ENCODE measurements around the gene NHSL1.
"Not testable (repeated sequence)": the region's sequence is repeated elsewhere in the genome, so short reads cannot be mapped to it uniquely, and the experiment has no call there.

Gene NHSL1

DNA sequence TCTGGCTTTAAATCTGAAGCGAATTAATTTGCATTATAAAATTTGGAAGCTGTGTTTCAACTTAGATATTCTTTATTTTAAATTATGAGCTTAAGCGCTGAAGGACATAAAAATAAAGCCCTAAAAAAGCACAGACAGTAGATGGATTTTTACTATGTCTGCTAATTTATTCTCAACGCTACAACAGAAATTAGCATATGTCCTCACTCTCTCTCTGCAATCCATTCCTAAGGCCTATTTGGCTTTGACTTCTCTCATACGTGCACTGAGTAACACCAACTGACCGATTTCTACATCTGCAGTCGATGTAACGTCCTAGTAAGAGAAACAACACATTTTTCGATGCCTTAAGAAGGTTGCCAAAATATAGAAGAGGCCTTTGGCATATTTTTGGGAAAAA, 71.6 kb downstream of the NHSL1 start:
- DNase-seq (ENCODE audit: low read depth, low spot score): no peak

DNA sequence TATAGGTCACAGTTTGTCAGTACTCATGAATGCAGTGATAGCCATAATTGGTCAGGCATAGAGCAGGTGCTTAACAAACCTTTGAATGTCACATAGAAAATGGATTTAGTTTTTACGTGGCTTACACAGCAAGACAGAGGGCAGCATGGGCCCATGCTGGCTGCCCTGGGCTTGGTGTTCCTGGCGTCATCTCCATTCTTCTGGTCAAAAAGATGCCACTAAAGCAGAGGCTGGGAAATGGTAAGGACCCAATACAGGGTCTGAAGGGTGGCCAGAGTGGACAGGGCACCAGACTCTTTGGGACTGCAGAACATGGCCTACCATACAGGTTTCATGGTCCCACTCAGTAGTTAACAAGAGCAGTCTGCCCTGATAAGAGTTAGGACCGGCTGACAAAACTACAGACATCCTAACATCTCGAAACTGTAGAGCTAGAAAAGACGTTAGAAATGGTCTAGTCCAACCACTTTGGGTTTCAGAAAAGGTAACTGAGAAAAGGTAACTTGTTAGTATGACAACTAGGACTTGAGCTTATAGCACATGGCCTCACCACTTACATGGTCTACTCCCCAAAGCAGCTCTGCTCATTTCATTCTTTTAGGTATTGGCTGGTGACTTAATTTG, 72.7 kb downstream of the NHSL1 start:
- no peak for DNase-seq (ENCODE audit: low read depth, low spot score)

DNA sequence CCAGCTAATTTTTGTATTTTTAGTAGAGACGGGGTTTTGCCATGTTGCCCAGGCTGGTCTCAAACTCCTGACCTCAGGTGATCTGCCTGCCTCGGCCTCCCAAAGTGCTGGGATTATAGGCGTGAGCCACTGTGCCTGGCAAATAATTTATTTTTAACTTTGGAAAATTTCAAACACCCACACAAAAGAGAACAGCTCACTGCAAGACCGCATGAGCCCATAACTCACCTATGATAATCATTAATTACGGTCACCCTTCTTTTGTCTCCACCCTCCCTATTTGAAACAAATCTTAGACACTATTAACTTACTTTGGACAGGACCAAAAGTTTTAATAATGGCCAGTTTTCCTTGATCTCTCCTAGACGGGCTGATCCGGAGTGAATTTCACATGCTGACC, 74.0 kb downstream of the NHSL1 start:
- not testable (repeated sequence) for DNase-seq (ENCODE audit: low read depth, low spot score)

DNA sequence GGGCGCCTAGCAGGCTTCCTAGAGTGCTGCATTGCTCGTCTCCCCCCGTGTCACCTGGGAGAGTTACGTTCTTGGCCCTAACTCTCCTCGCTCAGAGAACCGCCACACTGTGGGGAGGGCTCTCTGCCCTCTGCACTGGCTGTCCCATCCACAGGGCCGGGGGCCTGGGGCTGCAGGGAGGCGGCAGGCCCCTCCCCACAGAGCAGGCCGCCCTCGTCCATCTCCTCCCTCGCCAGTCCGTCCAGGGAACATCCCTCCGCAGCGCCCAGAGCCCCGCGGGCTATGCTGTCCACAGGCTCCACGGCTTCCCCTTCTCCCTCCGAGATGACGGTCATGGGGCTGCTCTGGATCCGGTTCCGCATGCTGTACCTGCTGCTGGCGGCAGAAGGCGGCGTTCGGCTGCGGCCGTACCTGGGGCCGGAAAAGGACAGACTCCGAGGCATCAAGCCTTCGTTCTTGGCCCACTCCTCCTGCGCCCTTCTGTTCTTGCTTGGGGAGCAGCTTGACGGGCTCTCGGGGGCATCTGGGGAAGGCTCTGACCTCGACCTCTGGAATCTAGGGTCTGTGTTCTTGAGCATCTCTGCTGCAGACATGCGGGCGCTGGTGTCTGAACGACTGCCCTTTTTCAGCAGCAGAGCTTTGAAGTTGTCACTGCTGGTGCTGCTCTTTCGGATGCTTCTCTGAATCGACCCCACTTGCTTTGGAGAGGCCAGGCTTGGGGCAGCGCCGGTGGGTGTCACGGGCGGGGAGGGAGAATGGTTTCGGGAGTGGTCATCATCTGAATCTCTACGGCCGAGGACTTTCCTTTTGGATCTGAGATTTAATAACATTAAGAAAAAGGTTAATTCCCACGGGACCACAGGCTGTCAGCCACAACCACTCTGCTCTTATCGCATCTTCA, 75.0 kb downstream of the NHSL1 start:
- no peak for DNase-seq (ENCODE audit: low read depth, low spot score)

DNA sequence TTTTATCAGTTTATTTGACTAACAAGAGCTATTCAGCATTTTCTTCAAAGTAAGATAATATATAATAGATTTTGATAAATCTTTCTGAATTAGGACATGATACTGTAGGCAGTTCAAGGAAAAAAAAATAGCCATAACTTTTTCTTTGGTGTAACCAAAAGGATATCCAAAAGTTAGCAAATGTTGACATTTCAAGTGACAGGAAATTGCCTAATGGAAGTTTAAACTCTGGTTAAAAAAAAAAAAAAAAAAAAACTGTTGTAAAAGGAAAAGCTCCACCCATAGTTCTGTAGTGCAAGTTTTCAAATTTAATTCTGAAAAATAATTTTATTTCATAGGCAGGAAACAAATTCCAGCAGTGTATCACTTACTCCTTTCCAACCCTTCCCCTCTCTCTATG, 76.4 kb downstream of the NHSL1 start:
- no peak for DNase-seq (ENCODE audit: low read depth, low spot score)

DNA sequence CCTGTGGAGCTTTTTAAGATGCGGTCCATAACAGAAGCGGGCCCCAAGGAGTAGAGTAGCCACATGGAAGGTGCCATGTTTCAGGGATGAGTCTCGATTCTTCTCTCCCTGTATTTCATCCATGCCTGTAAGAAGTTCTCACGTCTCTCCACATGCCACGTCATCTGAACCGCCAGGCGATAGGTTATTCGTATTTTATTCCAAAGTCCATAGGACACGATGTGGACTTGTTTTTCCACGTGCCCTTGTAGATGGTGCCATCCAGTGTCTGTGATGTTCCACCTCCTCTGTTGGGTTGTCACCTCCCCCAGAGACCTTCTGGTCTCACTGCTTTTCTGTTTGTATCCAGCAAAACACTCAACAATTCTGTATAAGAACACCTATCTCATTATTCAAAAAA, 77.7 kb downstream of the NHSL1 start:
- no peak for DNase-seq (ENCODE audit: low read depth, low spot score)

DNA sequence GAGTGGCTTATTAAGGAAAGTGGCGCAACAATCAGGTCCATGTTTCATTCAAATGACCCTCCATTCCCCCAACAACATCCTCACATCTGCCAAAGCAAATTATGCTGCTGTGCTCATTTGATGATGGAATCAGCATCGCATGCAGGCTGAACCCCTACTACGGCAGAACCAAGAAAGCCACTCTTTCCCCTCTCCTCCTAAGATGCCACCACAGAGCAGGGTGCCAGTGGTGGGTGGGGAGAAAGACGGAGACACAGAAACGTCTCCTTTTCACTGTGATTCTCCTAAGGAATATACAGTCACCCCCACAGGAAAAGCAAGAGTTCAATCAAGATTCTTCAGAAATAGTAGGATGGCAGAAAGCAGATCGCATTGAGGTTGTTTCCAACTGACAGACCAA, 78.2 kb downstream of the NHSL1 start:
- no peak for DNase-seq (ENCODE audit: low read depth, low spot score)

DNA sequence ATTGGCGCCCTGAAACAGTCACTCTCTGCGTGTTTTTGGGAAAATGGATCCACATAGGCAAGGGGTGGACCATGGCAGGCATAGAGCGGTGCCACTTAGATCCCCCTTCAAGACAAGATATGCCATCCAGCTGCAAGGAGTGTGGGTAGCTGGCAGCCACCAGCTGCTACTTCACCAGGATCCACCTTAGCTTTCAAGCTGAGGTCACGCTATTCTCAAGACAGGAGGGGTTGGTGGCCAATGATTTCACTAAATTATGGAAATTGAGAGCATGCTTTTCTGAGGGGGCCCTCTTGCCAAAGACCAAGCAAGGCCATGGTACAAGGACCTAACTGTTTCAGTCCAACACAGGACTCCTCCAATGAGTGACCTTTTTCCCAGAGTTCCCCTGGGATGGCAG, 78.9 kb downstream of the NHSL1 start:
- no peak for DNase-seq (ENCODE audit: low read depth, low spot score)

DNA sequence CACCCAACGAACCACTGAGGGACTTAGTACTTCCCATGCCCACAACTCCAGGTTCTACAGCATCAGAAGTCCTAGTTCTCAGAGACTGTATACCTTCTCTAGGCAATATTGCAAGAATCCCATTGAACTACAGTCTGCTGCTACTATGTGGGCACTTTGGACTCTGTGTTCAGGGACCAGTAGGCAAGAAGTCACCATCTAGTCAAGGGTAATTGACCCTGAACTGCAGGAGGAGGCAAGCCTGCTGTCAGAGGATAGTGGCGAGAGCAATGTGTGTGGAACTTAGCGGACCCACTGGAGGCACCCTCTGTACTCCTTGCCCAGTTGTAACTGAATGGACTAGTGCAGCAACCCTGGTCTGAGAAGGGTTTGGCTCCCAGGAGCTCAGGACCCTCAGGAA, 79.5 kb downstream of the NHSL1 start:
- DNase-seq (ENCODE audit: low read depth, low spot score): no peak

DNA sequence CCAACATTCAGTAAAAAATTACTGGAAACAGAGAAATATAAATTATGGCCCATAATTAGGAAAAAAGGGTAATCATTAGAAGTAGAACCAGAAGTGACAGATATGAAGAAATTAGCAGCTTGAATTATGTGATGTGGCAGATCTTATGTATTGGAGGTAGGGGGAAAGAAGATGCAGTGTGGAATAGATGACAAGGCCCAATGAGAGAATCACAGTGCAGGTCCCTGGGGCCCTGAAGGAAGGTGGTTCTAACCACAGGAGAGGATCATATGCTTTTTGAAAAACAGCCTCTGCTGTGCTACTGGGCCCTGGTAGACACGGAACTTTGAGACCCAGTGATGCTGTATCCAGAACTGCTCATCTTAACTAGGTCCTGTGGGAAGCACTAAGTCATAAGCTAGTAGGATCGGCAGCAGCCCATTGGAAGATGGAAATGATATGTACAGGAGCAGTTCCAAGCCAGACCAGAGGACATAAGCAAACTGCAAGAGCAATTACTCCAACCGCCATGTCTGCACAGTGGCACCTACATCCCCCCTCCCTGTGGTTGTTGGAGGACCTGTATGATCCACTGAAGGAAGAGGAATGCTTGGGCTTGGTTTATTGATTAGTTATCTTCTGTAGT, 81.1 kb downstream of the NHSL1 start:
- DNase-seq (ENCODE audit: low read depth, low spot score): no peak

DNA sequence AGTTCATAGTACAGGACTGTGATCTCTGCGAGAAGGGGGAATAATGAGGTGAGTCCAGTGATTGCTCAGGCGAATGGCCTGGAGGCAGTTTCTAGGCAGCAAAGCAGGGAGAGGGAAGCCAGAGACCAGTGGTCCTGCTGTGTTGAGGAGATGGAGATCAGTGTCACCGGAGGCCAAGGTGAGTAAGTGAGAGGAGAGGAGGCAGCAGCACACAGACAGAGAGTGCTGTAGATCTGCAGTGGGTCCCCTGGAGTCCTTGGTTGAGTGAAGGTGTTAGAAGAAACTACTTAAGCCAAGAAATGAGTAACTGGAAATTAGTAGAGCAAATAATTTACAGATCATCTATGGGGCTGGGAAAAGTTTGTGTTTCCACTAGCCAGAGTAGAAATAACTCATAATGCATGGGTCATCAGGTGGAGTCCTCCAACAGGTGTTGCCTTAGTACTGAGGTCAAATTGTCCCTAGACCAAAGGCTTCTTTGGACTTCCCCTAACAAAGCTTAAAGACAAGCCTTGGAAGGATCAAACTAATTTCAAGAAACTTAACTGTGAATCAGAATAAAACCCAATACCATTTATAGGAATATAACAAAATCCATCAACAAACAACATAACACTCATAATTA, 81.7 kb downstream of the NHSL1 start:
- DNase-seq (ENCODE audit: low read depth, low spot score): no peak

DNA sequence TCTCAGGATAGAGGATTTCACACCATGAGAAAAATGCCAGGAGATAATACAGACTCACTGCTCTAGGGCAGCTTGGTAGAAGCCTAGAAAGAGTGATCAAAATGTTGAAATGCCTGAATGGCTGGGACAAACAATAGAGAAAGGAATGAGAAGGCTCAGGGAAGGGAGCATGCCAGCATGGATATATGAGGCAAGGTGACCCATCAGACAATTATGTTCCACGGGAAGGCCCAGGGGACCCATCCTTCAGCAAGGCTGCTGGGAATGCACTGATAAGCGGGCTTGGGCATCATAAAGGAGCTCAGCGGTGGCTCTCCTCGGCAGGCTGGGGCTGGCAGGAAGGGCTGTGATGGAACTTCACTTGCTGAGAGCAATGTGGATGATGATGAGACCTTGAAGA, 83.1 kb downstream of the NHSL1 start:
- no peak for DNase-seq (ENCODE audit: low read depth, low spot score)

DNA sequence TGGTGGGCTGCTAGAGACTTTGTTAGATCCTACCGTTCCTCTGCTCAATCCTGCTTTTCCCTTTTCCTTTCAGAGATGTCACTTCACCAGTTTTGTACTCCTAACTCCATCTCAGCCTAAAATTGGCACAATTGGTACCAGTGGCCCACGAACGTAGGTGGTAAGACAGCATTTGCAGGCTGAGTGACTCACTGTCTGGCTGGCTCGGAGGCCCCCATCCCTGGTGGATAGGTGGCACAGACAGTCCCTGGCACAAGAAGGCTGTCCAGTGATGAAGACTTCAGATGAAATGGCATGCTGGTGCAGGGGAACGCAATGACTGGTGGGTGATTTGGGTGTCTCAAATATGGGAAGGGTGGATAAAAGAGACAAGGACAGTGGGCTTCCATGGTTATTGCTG, 84.2 kb downstream of the NHSL1 start:
- DNase-seq (ENCODE audit: low read depth, low spot score): no peak

DNA sequence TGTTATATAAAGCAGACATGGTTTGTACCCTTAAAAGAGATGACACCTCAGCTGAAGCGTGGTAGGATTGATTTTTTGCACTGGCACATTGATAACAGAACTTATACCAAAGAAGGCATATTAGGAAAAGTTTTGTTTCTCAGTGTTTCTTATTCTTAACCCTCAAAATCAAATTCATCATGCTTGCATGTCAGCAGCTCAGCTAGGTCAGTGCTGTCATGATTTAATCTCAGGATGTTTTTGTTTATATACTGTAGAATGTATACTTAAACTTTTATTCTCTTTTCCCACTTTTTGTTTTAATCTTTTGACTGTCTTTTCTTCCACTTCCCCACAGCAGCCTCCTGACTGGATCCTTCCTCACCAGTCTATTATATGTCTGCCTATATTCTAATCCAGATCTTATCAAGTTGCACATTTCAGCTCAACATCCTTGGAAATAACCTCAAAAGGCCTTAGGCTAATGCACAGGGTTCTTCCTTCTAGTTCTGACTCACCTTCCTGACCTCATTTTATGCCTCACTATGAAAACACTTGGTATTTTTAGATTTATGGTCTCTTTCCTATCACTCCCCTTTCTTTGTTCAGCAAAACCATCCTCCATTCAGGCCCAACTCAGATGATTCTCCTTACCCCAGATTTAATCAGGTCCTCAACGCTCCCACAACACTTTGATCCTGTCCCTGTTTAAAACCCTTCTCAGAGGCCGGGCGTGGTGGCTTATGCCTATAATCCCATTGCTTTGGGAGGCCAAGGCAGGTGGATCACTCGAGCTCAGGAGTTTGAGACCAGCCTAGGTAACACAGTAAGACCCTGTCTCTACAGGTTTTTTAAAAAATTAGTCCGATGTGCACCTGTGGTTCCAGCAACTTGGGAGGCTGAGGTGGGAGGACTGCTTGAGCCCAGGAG, 88.1 kb downstream of the NHSL1 start:
- DNase-seq (ENCODE audit: low read depth, low spot score): no peak

DNA sequence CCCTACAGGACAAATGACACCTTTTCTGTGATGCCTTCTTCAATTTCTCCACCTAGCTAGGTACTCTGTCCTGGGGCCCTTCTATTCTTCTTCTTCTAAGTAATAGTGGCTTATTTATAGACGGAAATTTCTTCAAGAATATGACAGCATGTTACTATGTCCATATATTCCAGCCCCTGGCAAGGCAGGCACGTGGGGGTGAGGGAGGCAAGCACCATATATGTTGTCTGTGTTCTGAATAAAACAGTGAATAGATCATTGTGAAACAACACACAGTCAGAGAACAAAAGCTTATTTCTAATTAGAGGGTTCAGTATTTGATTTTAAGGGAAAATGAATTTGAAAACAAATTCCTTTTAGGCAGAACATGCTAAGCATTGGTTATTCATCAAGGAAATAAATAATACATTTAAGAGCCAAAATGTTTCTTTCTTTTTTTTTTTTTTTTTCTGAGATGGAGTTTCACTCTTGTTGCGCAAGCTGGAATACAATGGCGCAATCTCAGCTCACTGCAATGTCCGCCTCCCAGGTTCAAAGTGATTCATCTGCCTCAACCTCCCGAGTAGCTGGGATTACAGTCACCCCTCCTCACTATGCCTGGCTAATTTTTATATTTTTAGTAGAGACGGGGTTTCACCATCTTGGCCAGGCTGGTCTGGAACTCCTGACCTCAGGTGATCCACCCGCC, 89.1 kb downstream of the NHSL1 start:
- DNase-seq (ENCODE audit: low read depth, low spot score): no peak

DNA sequence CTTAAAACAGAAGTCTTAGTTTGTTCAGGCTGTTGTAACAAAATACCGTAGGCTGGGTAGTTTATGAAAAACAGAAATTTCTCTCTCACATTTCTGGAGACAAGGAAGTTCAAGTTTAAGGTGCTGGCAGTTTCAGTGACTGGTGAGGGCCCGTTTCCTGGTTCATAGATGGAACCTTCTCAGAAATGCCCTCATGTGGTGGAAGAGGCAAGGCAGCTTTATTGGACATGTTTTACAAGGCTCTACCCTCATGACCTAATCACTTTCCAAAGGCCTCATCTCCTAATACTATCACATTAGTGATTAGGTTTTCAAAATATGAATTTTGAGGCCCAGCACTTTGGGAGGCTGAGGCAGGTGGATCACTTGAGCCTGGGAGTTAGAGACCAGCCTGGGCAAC, 92.9 kb downstream of the NHSL1 start:
- no peak for DNase-seq (ENCODE audit: low read depth, low spot score)

DNA sequence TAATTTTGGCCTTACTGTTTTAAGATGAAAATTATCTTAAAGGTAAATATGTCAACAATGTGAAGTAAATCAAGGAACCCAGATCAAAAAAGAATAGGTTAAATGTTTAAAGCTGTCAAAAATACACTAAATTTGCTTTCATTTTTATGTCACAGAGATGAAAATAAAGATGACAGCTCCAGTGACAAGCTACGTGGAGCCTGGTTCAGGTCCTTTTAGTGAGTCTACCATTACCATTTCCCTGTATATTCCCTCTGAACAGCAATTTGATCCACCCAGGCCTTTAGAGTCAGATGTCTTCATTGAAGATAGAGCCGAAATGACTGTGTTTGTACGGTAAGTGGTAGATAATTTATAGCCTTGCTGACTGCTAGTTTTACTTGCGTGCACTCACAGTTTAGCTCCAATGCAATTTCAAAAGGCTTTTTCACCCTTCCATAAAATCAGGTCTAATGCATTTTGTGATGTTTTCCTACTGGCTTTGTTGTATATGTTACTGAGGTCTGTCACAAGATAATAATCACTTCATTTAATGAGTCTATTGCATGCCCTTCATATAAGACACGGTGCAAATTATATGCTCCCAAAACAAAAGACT, 93.4 kb downstream of the NHSL1 start:
- no peak for DNase-seq (ENCODE audit: low read depth, low spot score)

DNA sequence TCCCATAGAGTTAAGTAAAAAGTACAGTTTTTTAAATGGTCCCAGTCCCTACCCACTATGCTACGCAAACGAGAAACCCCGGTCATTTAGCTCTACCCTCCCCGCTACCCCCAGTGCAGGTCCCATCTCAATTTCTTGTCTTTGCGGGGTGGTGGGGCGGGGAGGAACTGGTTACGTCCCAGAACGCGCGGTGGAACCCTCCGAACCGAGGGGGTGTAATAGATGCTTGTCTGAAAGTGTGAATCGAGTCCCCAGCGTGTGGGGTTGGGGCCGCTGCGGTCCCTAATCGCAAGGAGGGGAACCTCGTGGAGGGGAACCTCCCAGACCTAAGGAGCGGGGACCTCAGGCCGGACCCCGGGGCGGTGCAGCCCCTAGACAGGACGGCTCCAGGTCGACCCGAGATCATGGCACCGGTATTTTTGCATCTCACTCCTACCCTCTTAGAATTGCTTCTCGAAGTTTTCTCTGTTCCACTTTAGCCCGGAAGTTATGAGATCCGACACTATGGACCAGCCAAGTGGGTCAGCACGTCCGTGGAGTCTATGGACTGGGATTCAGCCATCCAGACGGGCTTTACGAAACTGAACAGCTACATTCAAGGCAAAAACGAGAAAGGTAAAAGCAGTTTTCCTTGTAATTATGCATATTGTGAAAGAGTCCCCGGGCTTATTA, 94.5 kb downstream of the NHSL1 start:
- no peak for DNase-seq (ENCODE audit: low read depth, low spot score)

DNA sequence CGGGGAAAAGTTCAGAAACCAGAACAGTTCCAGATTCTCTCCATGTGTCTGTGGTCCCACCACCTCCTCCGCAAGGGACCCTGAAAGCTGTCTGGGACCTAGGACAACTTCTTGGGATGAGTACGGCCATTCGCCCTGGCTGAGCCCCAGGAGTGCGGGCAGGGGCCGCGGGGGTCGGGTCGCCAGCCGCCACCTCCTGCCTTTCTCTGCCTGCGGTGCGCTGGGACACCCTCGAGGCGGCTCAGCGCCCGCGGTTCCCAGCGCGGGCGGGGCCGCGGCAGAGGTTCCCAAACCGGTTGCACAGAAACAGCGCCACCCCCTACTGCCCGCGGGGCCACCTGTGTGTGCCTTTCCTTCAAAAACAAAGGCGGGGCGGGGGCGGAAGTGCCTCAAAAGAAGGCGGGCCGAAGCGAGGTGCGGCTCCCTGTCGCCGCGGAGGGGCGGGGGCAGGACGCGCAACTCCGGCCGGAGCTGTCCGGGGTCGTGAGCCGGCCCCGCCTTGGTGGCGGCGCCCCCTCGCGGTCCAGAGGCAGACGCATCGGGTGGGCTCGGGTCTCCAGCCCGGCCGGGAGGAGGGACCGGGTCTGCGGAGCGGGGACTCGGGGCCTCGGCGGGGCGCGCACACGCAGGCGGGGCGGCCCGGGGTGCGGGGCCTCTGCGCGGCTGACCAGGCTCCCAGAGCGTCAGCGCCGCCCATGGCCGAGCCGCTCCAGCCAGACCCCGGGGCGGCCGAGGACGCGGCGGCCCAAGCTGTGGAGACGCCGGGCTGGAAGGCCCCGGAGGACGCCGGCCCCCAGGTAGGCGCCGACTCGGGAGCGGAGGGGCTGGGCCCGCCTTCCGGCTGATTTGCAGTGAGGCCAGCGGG, 95.3 kb downstream of the NHSL1 start, which contains the start of gene HEBP2:
Gene HEBP2, plus strand, starts transcription at position 423 of the 865 bp plus-strand sequence. Its CDS starts 273 bp downstream, at position 696.
- DNase-seq (ENCODE audit: low read depth, low spot score): peak; percentile 75

Data from iPS DF 19.7 (cell line).